Measurements from ENCODE around the gene PELI2. TPM values are rescaled to one million over a fixed set of nuclear protein-coding genes. Genes with fewer than 3 reads are reported as not detected.
A peak's percentile ranks its signal among the peaks of the same experiment; 100 is the strongest.

Gene PELI2
- total RNA-seq, 1 donor from 2014 or later, result 32.2 TPM

- TF ChIP-seq CTCF (IDR thresholded peaks at IDR 0.05; ENCODE audit: unreplicated experiment), result no peak
- Mint-ChIP-seq H3K27ac (no peak overlapping the region), H3K4me3 (ENCODE audit: low read depth) (no peak overlapping the region), H3K4me1 (ENCODE audit: low read depth) (no peaks in the 10 kb centered on the region), H3K36me3 (ENCODE audit: insufficient read depth) (peaks cover 4% of the 10 kb centered on the region), H3K27me3 (no peaks in the 10 kb centered on the region), H3K9me3 (ENCODE audit: low read depth) (peaks cover 3% of the 10 kb centered on the region)
- DNase-seq (ENCODE audit: low spot score, unreplicated experiment), result no peak
Measured at GRCh38 chr14:56276108-56276507, 157.9 kb downstream of the PELI2 start.

- H3K27ac Mint-ChIP-seq, result no peak overlapping the region
- DNase-seq (ENCODE audit: low spot score, unreplicated experiment), result no peak
- peaks cover 3% of the 10 kb centered on the region for H3K9me3 Mint-ChIP-seq (ENCODE audit: low read depth)
- H3K4me3 Mint-ChIP-seq (ENCODE audit: low read depth), result no peak overlapping the region
- peaks cover 4% of the 10 kb centered on the region for H3K36me3 Mint-ChIP-seq (ENCODE audit: insufficient read depth)
- no peaks in the 10 kb centered on the region for H3K4me1 Mint-ChIP-seq (ENCODE audit: low read depth)
- TF ChIP-seq CTCF (IDR thresholded peaks at IDR 0.05; ENCODE audit: unreplicated experiment), result no peak
- H3K27me3 Mint-ChIP-seq, result no peaks in the 10 kb centered on the region
Measured at GRCh38 chr14:56278383-56278782, 160.2 kb downstream of the PELI2 start.

GRCh38 chr14:56280843-56281242, 162.6 kb downstream of the PELI2 start:
- Mint-ChIP-seq H3K9me3 (ENCODE audit: low read depth) (no peaks in the 10 kb centered on the region), H3K4me3 (ENCODE audit: low read depth) (no peak overlapping the region), H3K36me3 (ENCODE audit: insufficient read depth) (peaks cover 3% of the 10 kb centered on the region), H3K4me1 (ENCODE audit: low read depth) (no peaks in the 10 kb centered on the region), H3K27me3 (no peaks in the 10 kb centered on the region), H3K27ac (no peak overlapping the region)
- no peak for DNase-seq (ENCODE audit: low spot score, unreplicated experiment)
- TF ChIP-seq CTCF (IDR thresholded peaks at IDR 0.05; ENCODE audit: unreplicated experiment), result peak; percentile 37

- Mint-ChIP-seq H3K27ac (no peak overlapping the region), H3K9me3 (ENCODE audit: low read depth) (no peaks in the 10 kb centered on the region), H3K4me1 (ENCODE audit: low read depth) (no peaks in the 10 kb centered on the region), H3K36me3 (ENCODE audit: insufficient read depth) (peaks cover 2% of the 10 kb centered on the region), H3K4me3 (ENCODE audit: low read depth) (no peak overlapping the region), H3K27me3 (no peaks in the 10 kb centered on the region)
- TF ChIP-seq CTCF (IDR thresholded peaks at IDR 0.05; ENCODE audit: unreplicated experiment), result no peak
- DNase-seq (ENCODE audit: low spot score, unreplicated experiment), result no peak
Measured at GRCh38 chr14:56282179-56282578, 164.0 kb downstream of the PELI2 start.

GRCh38 chr14:56284641-56285040, 166.4 kb downstream of the PELI2 start:
- H3K9me3 Mint-ChIP-seq (ENCODE audit: low read depth), result no peaks in the 10 kb centered on the region
- no peak overlapping the region for H3K4me3 Mint-ChIP-seq (ENCODE audit: low read depth)
- H3K36me3 Mint-ChIP-seq (ENCODE audit: insufficient read depth), result peaks cover 9% of the 10 kb centered on the region
- no peak overlapping the region for H3K27ac Mint-ChIP-seq
- H3K27me3 Mint-ChIP-seq, result no peaks in the 10 kb centered on the region
- no peak for DNase-seq (ENCODE audit: low spot score, unreplicated experiment)
- TF ChIP-seq CTCF (IDR thresholded peaks at IDR 0.05; ENCODE audit: unreplicated experiment), result no peak
- no peaks in the 10 kb centered on the region for H3K4me1 Mint-ChIP-seq (ENCODE audit: low read depth)
